ENCODE measurements around the gene SGCD.

The SGCD gene

GRCh38 chr5:156522651-156523529, 195.9 kb downstream of the SGCD start:
- DNase-seq (ENCODE audit: low read depth in 1 of 2, low spot score in 1 of 2) = no peak
- no peak overlapping the region for H3K4me3 ChIP-seq (replicated peaks; ENCODE audit: insufficient read depth, low read length)
- H3K27ac ChIP-seq (replicated peaks) = no peak overlapping the region
- TF ChIP-seq GABPA (IDR thresholded peaks at IDR 0.05; ENCODE audit: low read depth) (no peak), CTCF (IDR thresholded peaks at IDR 0.05; ENCODE audit: insufficient read depth, low read length) (no peak)
- TF ChIP-seq, protein P1, sequence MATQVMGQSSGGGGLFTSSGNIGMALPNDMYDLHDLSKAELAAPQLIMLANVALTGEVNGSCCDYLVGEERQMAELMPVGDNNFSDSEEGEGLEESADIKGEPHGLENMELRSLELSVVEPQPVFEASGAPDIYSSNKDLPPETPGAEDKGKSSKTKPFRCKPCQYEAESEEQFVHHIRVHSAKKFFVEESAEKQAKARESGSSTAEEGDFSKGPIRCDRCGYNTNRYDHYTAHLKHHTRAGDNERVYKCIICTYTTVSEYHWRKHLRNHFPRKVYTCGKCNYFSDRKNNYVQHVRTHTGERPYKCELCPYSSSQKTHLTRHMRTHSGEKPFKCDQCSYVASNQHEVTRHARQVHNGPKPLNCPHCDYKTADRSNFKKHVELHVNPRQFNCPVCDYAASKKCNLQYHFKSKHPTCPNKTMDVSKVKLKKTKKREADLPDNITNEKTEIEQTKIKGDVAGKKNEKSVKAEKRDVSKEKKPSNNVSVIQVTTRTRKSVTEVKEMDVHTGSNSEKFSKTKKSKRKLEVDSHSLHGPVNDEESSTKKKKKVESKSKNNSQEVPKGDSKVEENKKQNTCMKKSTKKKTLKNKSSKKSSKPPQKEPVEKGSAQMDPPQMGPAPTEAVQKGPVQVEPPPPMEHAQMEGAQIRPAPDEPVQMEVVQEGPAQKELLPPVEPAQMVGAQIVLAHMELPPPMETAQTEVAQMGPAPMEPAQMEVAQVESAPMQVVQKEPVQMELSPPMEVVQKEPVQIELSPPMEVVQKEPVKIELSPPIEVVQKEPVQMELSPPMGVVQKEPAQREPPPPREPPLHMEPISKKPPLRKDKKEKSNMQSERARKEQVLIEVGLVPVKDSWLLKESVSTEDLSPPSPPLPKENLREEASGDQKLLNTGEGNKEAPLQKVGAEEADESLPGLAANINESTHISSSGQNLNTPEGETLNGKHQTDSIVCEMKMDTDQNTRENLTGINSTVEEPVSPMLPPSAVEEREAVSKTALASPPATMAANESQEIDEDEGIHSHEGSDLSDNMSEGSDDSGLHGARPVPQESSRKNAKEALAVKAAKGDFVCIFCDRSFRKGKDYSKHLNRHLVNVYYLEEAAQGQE (IDR thresholded peaks at IDR 0.05; ENCODE audit: insufficient replicate concordance, low read depth) = no peak
- no peaks in the 10 kb centered on the region for H3K27me3 ChIP-seq (ENCODE audit: insufficient read depth, poor library complexity, severe bottlenecking)

DNA sequence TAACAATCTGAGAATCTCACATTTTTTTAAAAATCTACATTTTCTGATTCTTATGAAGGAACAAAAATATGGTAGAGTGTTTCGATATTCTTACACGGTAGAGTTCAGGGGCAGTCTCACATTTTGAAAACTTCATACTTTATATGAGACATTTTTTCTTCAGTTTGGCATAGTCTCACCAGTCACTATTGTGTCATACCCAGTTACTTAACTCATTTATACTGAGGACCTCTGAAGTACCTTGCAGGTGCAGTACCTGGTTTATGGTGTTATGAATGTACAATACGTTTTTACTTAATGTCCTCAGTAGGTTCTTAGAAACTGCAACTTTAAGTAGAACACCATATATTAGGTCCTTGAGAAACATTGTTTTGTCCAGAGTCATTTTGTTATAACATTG, 196.6 kb downstream of the SGCD start:
- no peak for TF ChIP-seq CTCF (IDR thresholded peaks at IDR 0.05; ENCODE audit: insufficient read depth, low read length)
- TF ChIP-seq SPI1 (IDR thresholded peaks at IDR 0.05; ENCODE audit: borderline replicate concordance, low read depth) = no peak
- no peak for TF ChIP-seq POLR2AphosphoS5 (IDR thresholded peaks at IDR 0.05; ENCODE audit: low read depth)
- TF ChIP-seq, protein P1 (IDR thresholded peaks at IDR 0.05; ENCODE audit: insufficient replicate concordance, low read depth) = no peak
- no peak for TF ChIP-seq GABPA (IDR thresholded peaks at IDR 0.05; ENCODE audit: low read depth)
- Histone ChIP-seq H3K27me3 (ENCODE audit: insufficient read depth, poor library complexity, severe bottlenecking) (no peaks in the 10 kb centered on the region), H3K27ac (replicated peaks) (no peak overlapping the region), H3K4me3 (replicated peaks; ENCODE audit: insufficient read depth, low read length) (no peak overlapping the region)
- DNase-seq (ENCODE audit: low read depth in 1 of 2, low spot score in 1 of 2) = peak in 1 of 2 experiments; percentile 4

GRCh38 chr5:156526081-156526925, 199.3 kb downstream of the SGCD start:
- no peak for DNase-seq (ENCODE audit: low read depth in 1 of 2, low spot score in 1 of 2)
- TF ChIP-seq, protein P1 (IDR thresholded peaks at IDR 0.05; ENCODE audit: insufficient replicate concordance, low read depth) = no peak
- no peak for TF ChIP-seq GABPA (IDR thresholded peaks at IDR 0.05; ENCODE audit: low read depth)
- TF ChIP-seq POLR2AphosphoS5 (IDR thresholded peaks at IDR 0.05; ENCODE audit: low read depth) = no peak
- TF ChIP-seq CTCF (IDR thresholded peaks at IDR 0.05; ENCODE audit: insufficient read depth, low read length) = no peak
- no peak for TF ChIP-seq SPI1 (IDR thresholded peaks at IDR 0.05; ENCODE audit: borderline replicate concordance, low read depth)
- H3K4me3 ChIP-seq (replicated peaks; ENCODE audit: insufficient read depth, low read length) = no peak overlapping the region

More at GRCh38 chr5:156526081-156526925, 199.3 kb downstream of the SGCD start:
- H3K27me3 ChIP-seq (ENCODE audit: insufficient read depth, poor library complexity, severe bottlenecking) = no peaks in the 10 kb centered on the region
- H3K27ac ChIP-seq (replicated peaks) = no peak overlapping the region
